Measurements from ENCODE around the gene SOX12.
A peak's percentile ranks its signal among the peaks of the same experiment; 100 is the strongest.
"Not testable (repeated sequence)": the region's sequence is repeated elsewhere in the genome, so short reads cannot be mapped to it uniquely, and the experiment has no call there.

The SOX12 gene

GRCh38 chr20:329851-330232, 4.5 kb downstream of the SOX12 start:
- no peak for DNase-seq

DNA sequence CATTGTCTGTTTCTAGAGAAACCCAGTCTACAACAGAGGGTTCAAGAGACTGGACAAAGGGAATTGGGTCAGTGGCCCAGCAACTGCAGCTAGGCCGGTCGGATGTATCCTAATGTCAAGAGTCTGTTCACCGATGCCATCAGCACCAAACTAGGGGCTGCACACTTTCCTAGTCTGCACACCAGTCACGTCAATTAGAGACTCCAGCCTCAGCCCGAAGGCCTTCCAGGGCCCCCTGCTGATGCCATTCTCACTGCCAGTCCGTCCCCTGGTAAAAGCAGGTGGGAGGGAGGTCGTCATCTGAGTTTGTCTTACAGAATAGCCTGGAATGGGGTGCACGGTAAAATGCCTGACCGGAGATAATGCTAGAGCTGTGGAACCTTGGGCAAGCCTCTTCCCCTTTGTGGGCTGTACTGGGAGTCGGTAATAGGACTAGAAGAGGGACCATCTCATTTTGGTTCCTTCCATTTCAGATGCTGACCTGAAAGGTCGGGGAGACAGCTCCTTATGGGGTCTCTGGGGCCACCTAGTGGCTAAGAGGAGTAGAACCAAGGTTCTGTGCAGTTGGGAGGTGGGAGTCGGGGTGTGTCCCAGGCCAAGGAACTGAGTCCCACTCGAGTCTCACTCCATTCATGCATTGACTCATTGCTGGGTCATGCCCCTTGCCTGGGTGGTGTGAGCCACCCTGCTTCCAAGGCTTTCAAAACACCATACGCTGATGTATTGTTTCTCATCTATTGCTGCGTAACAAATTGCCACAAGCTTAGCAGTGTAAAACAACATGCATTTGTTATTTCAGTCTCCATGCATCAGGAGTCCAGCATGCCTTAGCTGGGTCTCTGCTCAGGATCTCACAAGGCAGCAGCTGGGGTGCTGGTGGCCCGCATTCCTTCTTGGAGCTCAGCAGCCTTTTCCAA, 5.1 kb downstream of the SOX12 start:
- DNase-seq: peak; percentile 57

DNA sequence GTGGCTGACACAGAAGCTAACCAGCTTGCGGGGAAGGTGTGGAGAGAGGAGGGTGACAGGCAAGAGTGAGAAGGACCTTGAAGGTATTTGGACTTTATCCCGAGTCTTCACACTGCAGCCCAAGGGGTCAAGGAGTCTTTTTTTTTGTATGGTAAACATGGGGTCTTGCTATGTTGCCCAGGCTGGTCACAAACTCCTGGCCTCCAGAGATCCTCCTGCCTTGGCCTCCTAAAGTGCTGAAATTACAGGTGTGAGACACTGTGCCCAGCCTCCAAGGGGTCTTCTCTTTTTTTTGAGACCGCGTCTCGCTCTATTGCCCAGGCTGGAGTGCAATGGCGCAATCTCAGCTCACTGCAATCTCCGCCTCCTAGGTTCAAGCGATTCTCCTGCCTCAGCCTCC, 9.2 kb downstream of the SOX12 start:
- DNase-seq: no peak

- DNase-seq: not testable (repeated sequence)
Measured at GRCh38 chr20:336040-336439, 10.7 kb downstream of the SOX12 start.

- no peak for DNase-seq
Measured at GRCh38 chr20:341682-342081, 16.3 kb downstream of the SOX12 start.

DNA sequence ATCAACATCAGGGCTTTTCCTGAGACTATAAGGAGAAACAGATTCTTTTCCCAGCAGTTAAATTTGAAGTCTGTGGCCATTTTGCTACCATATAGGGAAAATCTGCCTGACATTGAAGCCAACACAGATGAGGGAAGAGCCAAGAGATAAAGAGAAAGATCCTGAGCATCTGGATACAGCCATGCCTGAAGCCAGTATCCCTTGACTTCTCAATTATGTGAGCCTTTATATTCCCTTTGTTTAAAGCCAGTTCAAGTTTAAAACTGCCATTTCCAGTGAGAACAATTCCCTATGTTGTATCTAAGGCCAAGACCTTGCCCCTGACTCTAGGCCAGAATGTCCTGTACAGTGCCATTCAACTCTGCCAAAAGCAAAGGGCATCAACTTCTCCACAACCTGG, 17.8 kb downstream of the SOX12 start:
- DNase-seq: no peak

- DNase-seq: no peak
Measured at GRCh38 chr20:346033-346639, 20.8 kb downstream of the SOX12 start.

DNA sequence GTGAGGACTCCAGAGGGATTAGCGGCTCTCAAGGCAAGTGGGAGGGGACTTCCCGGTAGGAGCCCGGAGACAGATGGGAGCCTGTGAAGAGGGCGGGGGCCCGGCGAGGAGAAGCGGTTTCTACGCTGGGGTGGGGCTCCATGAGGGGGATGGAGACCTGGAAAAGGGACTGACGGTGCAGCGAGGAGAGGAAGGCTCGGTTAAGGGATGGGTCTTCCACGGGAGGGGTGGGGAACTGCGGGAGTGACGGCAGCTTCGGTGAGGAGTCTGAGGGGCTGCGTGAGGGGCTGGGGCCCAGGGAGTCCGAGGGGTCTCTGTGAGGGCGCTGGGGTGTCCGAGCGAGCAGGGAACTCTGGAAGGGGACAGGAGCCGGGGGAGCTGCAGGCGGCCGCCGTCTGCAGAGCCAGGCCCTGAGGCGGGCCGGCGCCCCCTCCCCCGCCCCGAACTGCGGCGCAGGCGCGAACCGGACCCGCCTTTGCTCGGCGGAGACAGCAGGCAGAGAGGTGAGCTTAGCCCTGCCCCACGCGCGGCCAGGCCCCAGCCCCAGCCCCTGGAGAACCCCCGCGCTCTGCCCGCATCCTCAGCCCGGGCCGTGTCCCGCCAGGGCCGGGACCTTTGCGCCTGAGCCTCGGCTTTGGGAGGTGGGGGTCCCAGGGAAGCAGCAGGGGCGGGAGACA, 21.4 kb downstream of the SOX12 start, which contains the start of gene NRSN2:
Gene NRSN2, plus strand, starts transcription at position 472 of the 677 bp plus-strand sequence. CDS start 2,533 bp downstream, outside the sequence.
- peak; percentile 39 for DNase-seq

GRCh38 chr20:347317-347639, 21.9 kb downstream of the SOX12 start:
- no peak for DNase-seq

GRCh38 chr20:347640-348484, 22.5 kb downstream of the SOX12 start:
- DNase-seq: peak; percentile 97

DNA sequence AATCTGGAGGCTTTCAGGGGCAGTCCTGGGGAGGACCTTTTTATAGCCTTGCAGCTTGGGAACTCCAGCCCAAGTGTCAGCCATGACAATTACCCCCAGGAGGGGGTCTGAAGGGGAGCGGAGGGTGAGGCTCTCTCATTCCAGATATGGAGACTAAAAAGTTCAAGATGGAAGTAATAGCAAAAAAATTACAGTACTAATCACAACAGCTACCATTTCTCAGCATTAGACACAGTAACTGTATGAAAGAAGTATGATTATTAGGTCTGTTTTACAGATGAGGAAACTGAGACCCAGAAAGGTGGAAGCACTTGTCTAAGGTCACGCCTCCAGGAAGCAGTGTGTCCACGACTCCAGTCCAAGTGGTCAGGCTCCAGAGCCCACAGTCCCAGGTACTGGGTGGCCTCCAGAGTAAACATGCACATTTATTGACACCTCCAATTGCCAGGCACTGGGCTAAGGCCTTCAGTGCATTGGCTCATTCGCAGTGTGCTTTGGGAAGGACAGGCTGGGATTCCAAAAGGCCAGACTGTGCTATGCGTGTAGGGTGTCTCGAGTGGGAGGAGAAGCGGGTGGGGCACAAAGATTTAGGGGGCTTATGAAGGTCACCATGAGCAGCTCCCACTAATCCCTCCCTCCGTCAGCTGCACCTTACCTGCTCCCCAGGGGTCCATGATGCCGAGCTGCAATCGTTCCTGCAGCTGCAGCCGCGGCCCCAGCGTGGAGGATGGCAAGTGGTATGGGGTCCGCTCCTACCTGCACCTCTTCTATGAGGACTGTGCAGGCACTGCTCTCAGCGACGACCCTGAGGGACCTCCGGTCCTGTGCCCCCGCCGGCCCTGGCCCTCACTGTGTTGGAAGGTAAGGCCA, 23.9 kb downstream of the SOX12 start:
- DNase-seq: no peak

GRCh38 chr20:353166-353565, 27.8 kb downstream of the SOX12 start:
- DNase-seq: no peak

- DNase-seq: peak; percentile 72
Measured at GRCh38 chr20:354298-354977, 29.1 kb downstream of the SOX12 start.

- not testable (repeated sequence) for DNase-seq
Measured at GRCh38 chr20:356154-356553, 30.8 kb downstream of the SOX12 start.

DNA sequence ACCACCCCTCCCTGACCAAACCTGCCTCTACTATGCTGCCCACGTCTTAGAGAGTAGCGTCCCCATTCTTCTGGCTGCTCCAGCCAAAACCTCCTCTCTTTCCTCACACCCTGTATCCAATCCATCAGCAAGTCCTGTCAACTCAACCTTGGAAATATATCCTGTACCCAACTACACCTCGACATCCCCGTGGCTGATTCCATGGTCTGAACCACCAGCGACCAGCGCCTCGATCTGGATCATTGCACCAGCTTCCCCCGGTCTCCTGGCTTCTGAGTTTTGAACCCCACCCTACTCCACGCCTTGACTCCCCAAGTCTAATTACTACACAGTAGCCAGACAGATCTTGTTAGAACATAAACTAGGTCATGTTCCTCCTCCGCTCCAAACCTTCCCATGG, 31.4 kb downstream of the SOX12 start:
- no peak for DNase-seq

- DNase-seq: no peak
Measured at GRCh38 chr20:358891-359555, 33.7 kb downstream of the SOX12 start.

DNA sequence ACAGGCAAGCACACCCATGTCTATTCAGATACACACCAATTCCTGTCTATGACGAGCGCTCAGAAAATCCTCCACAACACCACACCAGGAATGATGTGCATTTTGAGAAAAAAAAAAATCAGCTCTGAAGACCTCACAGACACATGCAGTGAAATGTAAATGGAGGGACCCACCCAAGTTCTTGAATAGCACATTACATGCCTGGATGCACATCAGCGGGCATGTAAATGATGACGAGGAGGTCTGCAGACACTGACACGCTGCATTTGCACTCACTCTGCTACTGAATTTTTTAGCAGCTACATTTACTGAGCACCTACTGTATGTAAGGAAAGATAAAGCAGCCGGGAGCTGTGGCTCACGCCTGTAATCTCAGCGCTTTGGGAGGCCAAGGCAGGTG, 36.2 kb downstream of the SOX12 start:
- no peak for DNase-seq

GRCh38 chr20:362271-363254, 37.2 kb downstream of the SOX12 start:
- peak; percentile 73 for DNase-seq

GRCh38 chr20:363319-364078, 38.1 kb downstream of the SOX12 start:
- no peak for DNase-seq

Data from NCI-H1105 (cell line).